GM23248 (cell line): Measurements from ENCODE around the gene ATG9A.

ENCODE experiments used
- EZH2 ChIP-seq: fragments of 200-600 bp; sonication (generic); IDR thresholded peaks from 2 replicates; pipeline ENCODE4 v1.6.1; 2018; ENCODE audit warnings: antibody characterized with exemption, mild to moderate bottlenecking; ENCODE audit not compliant: insufficient read depth, poor library complexity, severe bottlenecking
- EZH2phosphoT487 ChIP-seq: fragments of 200-600 bp; sonication (generic); IDR thresholded peaks from 2 replicates; pipeline ENCODE4 v1.6.1; 2018; ENCODE audit warnings: antibody characterized with exemption, moderate library complexity, mild to moderate bottlenecking, low read depth; ENCODE audit not compliant: insufficient read depth

- TF ChIP-seq EZH2 (no peak), EZH2phosphoT487 (no peak)
Measured at GRCh38 chr2:219205165-219205538, 24.3 kb downstream of the ATG9A start.
